Effector memory CD8-positive, alpha-beta T cell (primary cell): ENCODE results near the gene CEP170.

Experiments used
- ATAC-seq: fragments of 150-1000 bp; cut with Tn5 transposase; replicated peaks from 2 replicates; pipeline ENCODE4 v1.10.0; 2021; ENCODE audit warnings: mild to moderate bottlenecking, moderate library complexity
- DNase-seq, 3 experiments: peaks; one replicate each; pipeline ENCODE4 v3.0.0; 2021
- H3K27ac Mint-ChIP-seq, 2 donors: one replicate each; pipeline ENCODE4 v1.8.0; 2022; ENCODE audit warnings: mild to moderate bottlenecking in 2 of 2, mixed read lengths in 2 of 2, moderate library complexity in 2 of 2
- H3K27me3 Mint-ChIP-seq, 2 donors: one replicate each; pipeline ENCODE4 v1.8.0; 2022; ENCODE audit warnings: mixed read lengths in 2 of 2
- H3K36me3 Mint-ChIP-seq: one replicate; pipeline ENCODE4 v1.8.0; 2022; ENCODE audit warnings: mild to moderate bottlenecking, moderate library complexity, mixed read lengths; ENCODE audit not compliant: insufficient read depth
- H3K4me1 Mint-ChIP-seq, 2 donors: one replicate each; pipeline ENCODE4 v1.8.0; 2022; ENCODE audit warnings: low read depth in 2 of 2, mixed read lengths in 2 of 2
- H3K4me3 Mint-ChIP-seq, 2 donors: one replicate each; pipeline ENCODE4 v1.8.0; 2022; ENCODE audit warnings: mild to moderate bottlenecking in 2 of 2, mixed read lengths in 2 of 2, moderate library complexity in 2 of 2
- H3K9me3 Mint-ChIP-seq, 2 donors: one replicate each; pipeline ENCODE4 v1.8.0; 2022; ENCODE audit warnings: mixed read lengths in 2 of 2

The CEP170 gene

DNA sequence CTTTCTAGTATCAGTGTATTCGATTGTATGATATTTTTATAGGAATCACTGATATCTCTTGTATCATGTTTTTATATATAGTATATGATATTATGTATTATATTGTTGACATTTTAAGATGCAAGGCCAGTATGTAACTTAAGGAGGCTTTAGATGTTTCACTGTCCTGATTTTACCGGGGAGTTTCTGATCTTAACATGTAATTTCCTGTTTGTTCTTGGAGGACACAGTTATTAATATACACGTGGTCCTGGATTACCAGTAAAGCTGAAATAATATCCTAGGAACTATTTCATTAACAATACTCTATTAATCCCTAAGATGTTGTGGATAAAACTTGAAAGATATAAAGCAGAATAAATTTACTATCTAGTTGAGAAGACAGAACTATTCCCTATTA lies 20.2 kb upstream of the CEP170 start:
- Mint-ChIP-seq H3K36me3 (peaks cover 13% of the 10 kb centered on the region), H3K4me3 (no peak overlapping the region)
- ATAC-seq: no peak

DNA sequence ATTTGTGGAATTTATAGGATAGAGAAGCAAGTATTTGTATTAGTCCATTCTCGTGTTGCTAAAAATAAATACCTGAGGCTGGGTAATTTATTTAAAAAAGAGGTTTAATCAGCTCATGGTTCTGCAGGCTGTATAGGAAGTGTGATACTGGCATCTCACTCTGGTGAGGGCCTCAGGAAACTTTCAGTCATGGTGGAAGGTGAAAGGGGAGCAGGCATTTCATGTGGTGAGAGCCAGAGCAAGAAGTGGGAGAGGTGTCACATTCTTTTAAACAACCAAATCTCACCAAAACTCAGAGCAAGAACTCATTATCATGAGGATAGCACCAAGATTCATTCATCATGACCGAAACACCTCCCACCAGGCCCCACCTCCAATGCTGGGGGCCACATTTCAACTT lies 18.9 kb upstream of the CEP170 start:
- DNase-seq (no peak), ATAC-seq (no peak)
- Mint-ChIP-seq H3K36me3 (peaks cover 13% of the 10 kb centered on the region), H3K4me1 (peaks cover 1 to 4% of the 10 kb centered on the region in 2 donors), H3K9me3 (no peaks in the 10 kb centered on the region), H3K27ac (no peak overlapping the region), H3K4me3 (no peak overlapping the region), H3K27me3 (no peaks in the 10 kb centered on the region)

More for the DNA sequence above, 20.2 kb upstream of the CEP170 start:
- Mint-ChIP-seq H3K27ac (no peak overlapping the region), H3K27me3 (no peaks in the 10 kb centered on the region), H3K9me3 (no peaks in the 10 kb centered on the region), H3K4me1 (peaks cover 0 to 2% of the 10 kb centered on the region in 2 donors)
- DNase-seq: no peak

DNA sequence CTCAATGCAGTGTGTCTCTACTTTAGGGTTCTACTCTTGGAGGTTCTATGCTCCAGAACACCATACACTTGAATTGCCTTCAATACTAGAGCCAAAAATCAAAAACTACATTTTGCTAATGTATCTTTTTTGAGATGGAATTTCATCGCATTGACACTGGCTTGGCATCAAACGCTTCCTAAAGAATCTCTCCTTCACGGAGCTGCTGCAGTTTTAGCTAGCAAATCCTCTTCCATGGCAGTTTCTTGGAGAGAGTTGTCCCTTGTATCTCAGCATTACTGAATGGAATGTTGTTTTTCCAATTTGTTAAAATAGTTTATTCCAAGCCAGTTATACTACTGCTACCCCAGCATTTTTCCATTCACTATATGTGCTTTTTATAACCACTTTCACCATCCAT lies 18.4 kb upstream of the CEP170 start:
- no peak for DNase-seq
- H3K4me1 Mint-ChIP-seq: peaks cover 4 to 5% of the 10 kb centered on the region in 2 donors
- no peak overlapping the region for H3K27ac Mint-ChIP-seq
- peaks cover 13% of the 10 kb centered on the region for H3K36me3 Mint-ChIP-seq
- no peaks in the 10 kb centered on the region for H3K9me3 Mint-ChIP-seq
- no peaks in the 10 kb centered on the region for H3K27me3 Mint-ChIP-seq
- H3K4me3 Mint-ChIP-seq: no peak overlapping the region
- no peak for ATAC-seq

DNA sequence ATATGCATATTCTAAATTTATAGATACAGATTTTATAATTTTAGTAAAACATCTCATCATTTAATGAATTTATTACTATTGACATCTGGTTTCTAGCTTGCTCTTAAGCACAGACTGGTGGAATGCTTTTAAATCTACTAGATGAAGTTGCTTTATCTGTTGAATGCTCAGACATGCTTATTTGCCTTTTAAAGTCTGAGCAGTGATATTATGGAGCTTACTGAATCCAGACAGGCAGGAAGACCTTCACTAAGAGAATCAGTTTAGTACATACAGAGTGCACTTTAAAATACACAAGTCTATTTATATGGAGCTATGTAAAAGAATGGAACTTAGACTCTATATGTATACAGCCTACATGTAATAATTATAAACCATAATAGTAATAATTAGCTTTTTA lies 17.3 kb upstream of the CEP170 start:
- DNase-seq (no peak), ATAC-seq (no peak)
- H3K4me1 Mint-ChIP-seq: peaks cover 4 to 8% of the 10 kb centered on the region in 2 donors
- no peak overlapping the region for H3K27ac Mint-ChIP-seq
- no peak overlapping the region for H3K4me3 Mint-ChIP-seq
- H3K36me3 Mint-ChIP-seq: peaks cover 13% of the 10 kb centered on the region
- H3K9me3 Mint-ChIP-seq: no peaks in the 10 kb centered on the region
- H3K27me3 Mint-ChIP-seq: no peaks in the 10 kb centered on the region

DNA sequence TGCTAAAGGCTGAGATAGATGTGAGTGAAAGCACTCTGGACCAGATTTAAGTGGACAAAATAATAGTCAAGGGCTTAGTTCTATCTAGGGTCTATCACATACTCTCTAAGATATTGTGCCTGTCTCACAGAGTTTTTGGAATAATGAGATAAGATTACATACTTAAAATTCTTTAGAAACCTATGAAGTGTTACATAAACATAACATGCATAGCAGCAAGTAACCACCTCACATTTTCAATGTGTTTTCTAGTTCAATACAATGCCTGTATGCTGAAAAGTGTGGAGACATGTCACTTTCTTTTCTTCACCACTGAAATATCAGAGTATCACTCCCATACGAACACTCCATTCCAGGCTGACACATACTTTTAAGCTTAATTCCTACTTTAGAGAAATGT lies 16.9 kb upstream of the CEP170 start:
- Mint-ChIP-seq H3K27me3 (no peaks in the 10 kb centered on the region), H3K9me3 (no peaks in the 10 kb centered on the region), H3K4me3 (no peak overlapping the region), H3K4me1 (peaks cover 4 to 8% of the 10 kb centered on the region in 2 donors), H3K27ac (no peak overlapping the region), H3K36me3 (peaks cover 13% of the 10 kb centered on the region)
- DNase-seq (no peak), ATAC-seq (no peak)

DNA sequence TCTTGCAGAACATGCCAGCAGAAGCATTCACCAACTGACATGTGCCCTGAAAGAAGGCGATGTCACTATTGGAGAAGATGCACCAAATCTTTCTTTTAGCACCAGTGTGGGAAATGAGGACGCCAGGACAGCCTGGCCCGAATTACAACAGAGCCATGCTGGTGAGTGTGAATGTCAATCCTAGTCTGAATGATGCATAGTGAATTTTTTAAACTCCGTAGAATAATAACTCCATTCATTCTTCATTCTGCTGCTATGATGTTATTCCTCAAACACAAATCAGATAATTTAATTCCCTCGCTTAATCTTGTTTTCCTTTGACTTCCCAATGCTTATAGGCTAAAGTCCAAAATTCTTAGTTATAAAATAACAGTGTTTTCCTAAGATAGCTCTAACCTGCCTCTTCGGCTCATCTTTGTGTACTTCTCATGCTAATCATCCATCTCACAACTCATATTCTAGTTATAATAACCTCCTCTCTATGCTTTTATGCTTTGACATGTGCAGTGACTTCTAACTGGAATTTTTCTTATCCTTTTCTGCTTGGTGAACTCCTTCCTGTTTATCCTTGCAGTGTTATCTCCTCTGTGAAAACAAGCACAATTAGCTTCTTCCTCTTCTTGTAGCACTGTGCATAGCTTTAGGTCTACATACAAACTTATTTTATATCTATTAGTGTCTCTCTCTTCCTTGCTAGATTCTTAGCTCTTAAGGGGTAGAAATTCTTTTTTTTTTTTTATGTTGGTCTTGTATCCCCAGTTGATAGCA lies 15.2 kb upstream of the CEP170 start:
- Mint-ChIP-seq H3K9me3 (no peaks in the 10 kb centered on the region), H3K4me1 (peaks cover 4 to 8% of the 10 kb centered on the region in 2 donors), H3K36me3 (peaks cover 6% of the 10 kb centered on the region), H3K4me3 (no peak overlapping the region), H3K27ac (peak overlapping the region in 1 of 2 donors; percentile 5), H3K27me3 (no peaks in the 10 kb centered on the region)
- no peak for ATAC-seq
- DNase-seq: no peak

DNA sequence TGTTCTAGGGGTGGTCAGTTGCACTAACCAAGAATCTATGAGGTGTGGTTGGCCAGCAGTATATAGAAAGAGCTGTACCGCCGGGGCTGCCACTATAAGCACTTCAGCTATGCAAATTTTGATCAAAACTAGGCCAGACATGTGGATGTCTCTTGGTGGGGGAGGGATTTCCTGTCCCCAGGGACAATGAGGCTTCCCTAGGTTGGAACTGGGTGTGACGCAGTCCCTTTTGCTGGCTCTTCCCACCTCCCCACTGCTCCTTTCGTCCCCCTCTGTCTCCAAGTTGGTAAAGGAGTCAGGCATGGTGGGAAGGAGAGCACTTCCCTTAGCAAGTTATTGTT lies 14.3 kb upstream of the CEP170 start:
- ATAC-seq (no peak), DNase-seq (no peak)
- Mint-ChIP-seq H3K36me3 (no peaks in the 10 kb centered on the region), H3K27ac (no peak overlapping the region), H3K4me3 (no peak overlapping the region), H3K9me3 (no peaks in the 10 kb centered on the region), H3K27me3 (no peaks in the 10 kb centered on the region), H3K4me1 (peaks cover 4 to 8% of the 10 kb centered on the region in 2 donors)

DNA sequence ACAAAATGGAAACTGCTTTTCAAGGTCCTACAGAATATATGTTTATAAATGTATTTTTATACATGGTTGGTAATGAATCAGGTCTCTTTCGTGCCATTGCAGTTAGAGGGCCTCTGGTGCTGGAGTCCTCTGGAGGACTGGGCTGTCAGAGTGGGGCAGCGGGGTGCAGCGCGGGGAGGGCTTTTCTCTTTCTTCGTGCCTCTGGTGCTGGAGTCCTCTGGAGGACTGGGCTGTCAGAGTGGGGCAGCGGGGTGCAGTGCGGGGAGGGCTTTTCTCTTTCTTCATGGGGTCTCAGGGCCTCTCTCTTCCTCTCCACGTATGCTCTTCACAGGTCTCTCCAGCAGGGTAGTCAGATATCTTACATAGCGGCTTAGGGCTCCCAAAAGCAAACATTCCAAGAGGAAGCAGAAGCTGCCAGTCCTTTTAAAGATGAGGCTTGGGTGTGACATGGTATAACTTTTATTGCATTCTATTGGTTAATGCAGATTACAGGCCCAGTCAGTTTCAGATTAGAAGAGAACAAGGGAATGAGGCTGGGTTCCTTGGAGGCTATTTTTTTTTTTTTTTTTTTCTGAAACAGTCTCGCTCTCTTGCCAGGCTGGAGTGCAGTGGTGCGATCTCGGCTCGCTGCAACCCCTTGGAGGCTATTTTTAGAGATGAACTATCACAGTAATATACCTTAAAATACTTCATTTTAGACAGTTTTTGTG lies 13.8 kb upstream of the CEP170 start:
- Mint-ChIP-seq H3K4me3 (no peak overlapping the region), H3K36me3 (no peaks in the 10 kb centered on the region), H3K9me3 (no peaks in the 10 kb centered on the region), H3K4me1 (peaks cover 6 to 8% of the 10 kb centered on the region in 2 donors), H3K27ac (no peak overlapping the region), H3K27me3 (no peaks in the 10 kb centered on the region)
- ATAC-seq (no peak), DNase-seq (no peak)

DNA sequence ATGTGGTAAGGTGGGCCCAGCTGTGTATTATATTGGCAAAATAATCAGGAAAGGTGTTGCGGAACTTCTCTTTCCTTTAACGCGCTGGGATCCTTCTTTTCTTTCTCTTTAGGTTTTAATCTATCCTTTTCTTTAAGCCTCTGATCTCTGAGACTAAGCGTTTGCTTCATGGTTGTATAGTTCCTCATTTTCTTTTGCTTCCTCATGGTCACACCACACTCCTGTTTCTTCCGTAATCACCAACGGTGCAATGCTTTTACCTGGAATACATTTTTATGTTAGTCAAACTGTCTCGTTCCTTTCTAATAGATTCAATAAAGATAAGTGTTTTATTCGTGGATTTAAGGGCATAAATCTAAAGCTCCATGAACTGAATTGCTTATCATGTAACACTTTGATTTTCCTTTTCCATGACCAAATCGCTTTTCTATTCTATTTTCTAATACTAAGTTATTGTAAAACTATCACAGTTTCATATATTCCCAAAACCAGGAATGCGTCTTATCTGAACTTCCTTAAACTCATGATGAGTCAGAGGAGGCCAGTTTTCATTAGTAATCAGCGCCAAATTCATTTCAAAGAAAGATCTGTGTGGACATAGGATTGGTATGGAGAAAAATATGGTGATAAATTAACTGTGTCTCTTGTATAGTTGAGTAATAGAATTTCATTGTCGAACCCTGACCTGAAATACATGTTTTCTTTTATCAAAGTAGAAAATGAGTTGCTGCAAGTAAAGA lies 13.0 kb upstream of the CEP170 start:
- Mint-ChIP-seq H3K27ac (no peak overlapping the region), H3K36me3 (no peaks in the 10 kb centered on the region), H3K4me1 (peaks cover 8 to 10% of the 10 kb centered on the region in 2 donors), H3K4me3 (no peak overlapping the region), H3K27me3 (no peaks in the 10 kb centered on the region), H3K9me3 (no peaks in the 10 kb centered on the region)
- ATAC-seq (no peak), DNase-seq (no peak)

DNA sequence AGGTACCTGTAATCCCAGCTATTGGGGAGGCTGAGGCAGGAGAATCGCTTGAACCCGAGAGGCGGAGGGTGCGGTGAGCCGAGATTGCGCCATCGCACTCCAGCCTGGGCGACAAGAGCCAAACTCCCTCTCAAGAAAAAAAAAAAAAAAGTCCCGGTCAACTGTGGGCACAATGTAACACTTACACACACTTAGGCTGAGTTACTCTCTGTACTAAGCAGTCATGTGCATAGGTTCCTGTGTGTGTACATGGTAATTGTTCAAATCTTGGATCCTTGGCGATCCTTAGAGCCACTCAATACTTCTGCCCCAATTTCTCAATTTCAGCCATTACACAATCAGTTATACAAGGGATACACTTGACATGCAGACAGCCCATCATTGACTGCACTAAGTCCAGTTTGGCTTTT lies 12.4 kb upstream of the CEP170 start:
- Mint-ChIP-seq H3K4me1 (peaks cover 8 to 10% of the 10 kb centered on the region in 2 donors), H3K9me3 (no peaks in the 10 kb centered on the region), H3K27me3 (no peaks in the 10 kb centered on the region), H3K4me3 (no peak overlapping the region), H3K27ac (no peak overlapping the region), H3K36me3 (no peaks in the 10 kb centered on the region)
- ATAC-seq: no peak
- no peak for DNase-seq

DNA sequence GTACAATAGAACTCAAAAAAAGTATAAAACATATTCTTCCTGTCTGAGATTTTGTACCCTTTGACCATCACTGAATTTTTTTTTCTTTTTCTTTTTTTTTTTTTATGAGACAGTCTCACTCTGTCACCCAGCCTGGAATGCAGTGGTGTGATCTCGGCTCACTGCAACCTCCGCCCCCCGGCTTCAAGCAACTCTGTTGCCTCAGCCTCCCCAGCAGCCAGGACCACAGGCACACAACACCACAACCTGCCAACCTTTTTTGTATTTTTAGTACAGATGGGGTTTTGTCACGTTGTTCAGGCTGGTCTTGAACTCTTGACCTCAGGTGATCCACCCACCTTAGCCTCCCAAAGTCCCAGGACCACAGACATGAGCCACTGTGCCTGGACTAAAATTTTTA lies 11.2 kb upstream of the CEP170 start:
- peaks cover 8 to 10% of the 10 kb centered on the region in 2 donors for H3K4me1 Mint-ChIP-seq
- no peak overlapping the region for H3K4me3 Mint-ChIP-seq
- no peak overlapping the region for H3K27ac Mint-ChIP-seq
- H3K36me3 Mint-ChIP-seq: no peaks in the 10 kb centered on the region
- H3K9me3 Mint-ChIP-seq: no peaks in the 10 kb centered on the region
- no peak for ATAC-seq
- no peak for DNase-seq
- no peaks in the 10 kb centered on the region for H3K27me3 Mint-ChIP-seq

DNA sequence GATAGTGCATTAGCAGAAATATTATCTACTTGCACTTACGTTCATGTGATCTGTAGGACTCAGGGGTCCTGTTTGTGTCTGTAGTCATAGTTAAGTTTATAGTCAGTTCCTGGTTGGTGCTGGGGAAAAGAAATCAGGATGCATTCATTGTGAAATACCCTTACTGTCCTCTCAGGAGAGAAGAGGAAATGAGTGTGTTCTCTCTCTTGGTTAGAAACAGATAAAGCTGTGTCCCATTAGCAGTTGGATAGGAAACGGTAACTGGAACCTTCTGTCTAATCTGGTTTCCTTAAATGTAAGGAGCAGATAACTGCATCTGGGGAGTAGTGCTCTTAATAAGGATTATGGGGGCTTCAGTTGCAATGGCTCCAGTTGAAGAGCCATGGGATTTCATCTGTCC lies 9.6 kb upstream of the CEP170 start:
- no peaks in the 10 kb centered on the region for H3K27me3 Mint-ChIP-seq
- H3K9me3 Mint-ChIP-seq: no peaks in the 10 kb centered on the region
- no peak overlapping the region for H3K27ac Mint-ChIP-seq
- DNase-seq (no peak), ATAC-seq (no peak)
- peaks cover 8 to 9% of the 10 kb centered on the region in 2 donors for H3K4me1 Mint-ChIP-seq
- H3K4me3 Mint-ChIP-seq: no peak overlapping the region
- peaks cover 3% of the 10 kb centered on the region for H3K36me3 Mint-ChIP-seq

DNA sequence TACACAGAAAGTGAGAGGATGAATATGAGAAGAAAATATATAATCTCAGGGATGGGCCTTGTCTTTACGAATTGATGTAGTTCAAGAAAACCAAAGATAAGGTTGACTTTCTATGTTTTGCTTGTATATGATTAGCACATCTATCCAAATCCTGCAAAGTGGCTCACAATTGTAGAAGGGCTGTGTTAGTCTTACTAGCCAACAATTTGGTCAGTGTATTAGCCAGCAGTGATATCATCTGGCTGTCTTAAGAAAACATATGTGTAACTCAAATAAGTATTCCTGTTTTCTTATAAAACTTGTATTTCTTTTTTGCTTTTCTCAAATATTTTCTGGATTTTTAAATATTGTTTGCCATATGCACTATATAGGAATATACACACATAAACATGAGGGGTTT lies 6.3 kb upstream of the CEP170 start:
- Mint-ChIP-seq H3K9me3 (no peaks in the 10 kb centered on the region), H3K4me3 (no peak overlapping the region), H3K27ac (no peak overlapping the region), H3K4me1 (peaks cover 4 to 6% of the 10 kb centered on the region in 2 donors), H3K36me3 (peaks cover 3% of the 10 kb centered on the region), H3K27me3 (no peaks in the 10 kb centered on the region)
- no peak for ATAC-seq
- no peak for DNase-seq
